GM15510 (cell line): ENCODE data around the gene MAPRE3.
A peak's percentile ranks its signal among the peaks of the same experiment; 100 is the strongest.

ENCODE experiments used
- POLR2A ChIP-seq: IDR thresholded peaks from 3 replicates; pipeline ENCODE4 v1.6.1; 2011; ENCODE audit warnings: borderline replicate concordance; ENCODE audit not compliant: insufficient read length; ENCODE audit errors: extremely low read depth

The MAPRE3 gene

GRCh38 chr2:27071277-27071989, 101.0 kb downstream of the MAPRE3 start, which contains the start of gene OST4:
Gene OST4 (minus strand): TSS chr2:27071654.
- peak; percentile 91 for TF ChIP-seq POLR2A

GRCh38 chr2:27071990-27072830, 101.8 kb downstream of the MAPRE3 start:
- TF ChIP-seq POLR2A: no peak

- TF ChIP-seq POLR2A: no peak
Measured at GRCh38 chr2:27072920-27073319, 102.5 kb downstream of the MAPRE3 start.

GRCh38 chr2:27073782-27074181, 103.3 kb downstream of the MAPRE3 start:
- no peak for TF ChIP-seq POLR2A

- no peak for TF ChIP-seq POLR2A
Measured at GRCh38 chr2:27074738-27075565, 104.5 kb downstream of the MAPRE3 start.

GRCh38 chr2:27076323-27076722, 105.9 kb downstream of the MAPRE3 start:
- no peak for TF ChIP-seq POLR2A
